RPMI8226 (cell line): ENCODE data around the gene LY6G6C.

Experiments used
- DNase-seq: peaks from one replicate; pipeline ENCODE4 v3.0.0-alpha.2; 2015

The LY6G6C gene, protein sequence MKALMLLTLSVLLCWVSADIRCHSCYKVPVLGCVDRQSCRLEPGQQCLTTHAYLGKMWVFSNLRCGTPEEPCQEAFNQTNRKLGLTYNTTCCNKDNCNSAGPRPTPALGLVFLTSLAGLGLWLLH

DNA sequence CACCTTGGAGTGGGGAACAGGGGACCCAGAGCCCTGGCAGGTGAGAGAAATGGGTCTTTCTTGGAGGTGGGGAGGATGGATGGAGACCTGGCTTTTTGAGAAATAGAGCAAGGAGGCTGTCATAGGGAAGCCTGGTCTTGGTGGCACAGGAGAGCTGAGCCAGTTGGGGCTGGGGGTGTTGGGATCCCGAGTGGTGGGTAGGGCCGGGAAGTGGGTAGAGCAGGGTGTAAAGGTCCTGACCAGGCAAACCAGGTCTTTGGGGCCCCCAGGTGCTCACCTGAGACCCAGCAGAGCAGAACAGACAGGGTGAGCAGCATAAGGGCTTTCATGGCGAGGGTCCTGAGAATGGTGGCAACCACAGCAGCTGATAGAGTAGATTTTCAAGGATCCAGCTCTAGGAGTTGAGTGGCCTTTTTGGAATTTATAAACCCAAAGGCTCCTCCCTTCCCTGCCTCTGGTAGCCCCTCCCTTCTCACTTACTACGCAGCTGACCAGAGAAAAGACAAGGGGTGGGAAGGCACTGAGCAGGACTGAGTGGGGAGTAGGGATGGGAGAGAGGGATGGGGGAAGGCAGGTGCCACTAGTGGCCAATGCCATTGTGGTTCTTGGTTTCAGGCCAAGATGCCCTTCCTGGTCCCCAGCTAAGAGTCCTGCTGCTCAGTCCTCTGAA is at the start of gene LY6G6C:
LY6G6C (minus strand) TSS at position 396 of the 670 bp plus-strand sequence; CDS start at position 329, 67 bp downstream.
- DNase-seq = no peak

DNA sequence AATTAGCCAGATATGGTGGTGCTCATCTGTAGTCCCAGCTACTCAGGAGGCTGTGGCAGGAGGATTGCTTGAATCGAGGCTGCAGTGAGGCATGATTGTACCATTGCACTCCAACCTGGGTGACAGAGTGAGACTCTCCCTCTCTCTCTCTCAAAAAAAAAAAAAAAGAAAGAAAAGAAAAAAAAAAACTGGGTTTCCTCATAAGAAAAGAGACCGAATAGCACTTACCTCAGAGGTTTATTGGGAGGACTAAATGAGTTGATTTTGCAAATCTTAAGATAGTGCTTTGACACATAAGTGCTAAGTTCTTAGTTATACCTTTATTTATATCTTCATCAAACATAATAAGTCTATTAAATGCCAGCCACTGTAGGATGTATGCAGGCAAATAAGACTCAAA is 49.3 kb upstream of the LY6G6C start:
- no peak for DNase-seq

GRCh38 chr6:31769684-31770371 is 48.3 kb upstream of the LY6G6C start:
- peak; percentile 84 for DNase-seq

DNA sequence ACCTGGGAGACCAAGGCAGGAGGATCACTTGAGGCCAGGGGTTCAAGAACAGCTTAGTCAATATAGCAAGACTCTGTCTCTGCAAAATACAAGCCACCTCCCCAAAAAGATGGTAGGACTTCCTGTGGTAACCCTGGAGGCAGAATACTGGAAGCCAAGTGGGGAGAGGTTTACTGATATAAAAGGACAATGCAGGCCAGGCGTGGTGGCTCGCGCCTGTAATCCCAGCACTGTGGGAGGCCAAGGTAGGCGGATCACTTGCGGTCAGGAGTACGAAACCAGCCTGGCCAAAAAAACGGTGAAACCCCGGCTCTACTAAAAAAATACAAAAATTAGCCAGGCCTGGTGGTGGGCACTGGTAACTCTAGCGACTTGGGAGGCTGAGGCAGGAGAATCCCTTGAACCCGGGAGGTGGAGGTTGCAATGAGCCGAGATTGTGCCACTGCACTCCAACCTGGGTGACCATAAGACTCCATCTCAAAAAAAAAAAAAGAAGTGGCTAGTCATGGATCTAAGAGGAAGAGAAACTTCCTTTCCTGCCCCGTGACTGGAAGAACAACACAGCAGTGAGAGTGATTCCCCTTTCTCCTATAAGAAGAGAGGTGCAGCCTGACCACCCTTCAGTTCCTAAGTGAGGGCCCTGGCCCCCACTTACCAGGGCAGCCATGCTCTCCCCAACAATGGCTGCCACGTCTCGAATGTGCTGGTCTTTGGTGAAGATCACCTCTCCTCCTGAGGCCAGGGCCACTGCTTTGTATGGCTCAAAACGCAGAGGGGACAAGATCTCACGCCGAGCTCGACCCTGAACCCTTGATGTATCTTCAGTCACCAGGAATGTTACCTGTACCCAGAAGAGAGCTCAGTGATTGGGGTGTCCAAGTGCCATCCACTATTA is 47.1 kb upstream of the LY6G6C start:
- DNase-seq = no peak

GRCh38 chr6:31767096-31767645 is 45.6 kb upstream of the LY6G6C start:
- no peak for DNase-seq

- no peak for DNase-seq
Observed at GRCh38 chr6:31765910-31766794, 44.6 kb upstream of the LY6G6C start.

GRCh38 chr6:31765559-31765909 is 44.0 kb upstream of the LY6G6C start:
- DNase-seq = no peak

GRCh38 chr6:31764198-31764597 is 42.7 kb upstream of the LY6G6C start:
- DNase-seq = no peak

DNA sequence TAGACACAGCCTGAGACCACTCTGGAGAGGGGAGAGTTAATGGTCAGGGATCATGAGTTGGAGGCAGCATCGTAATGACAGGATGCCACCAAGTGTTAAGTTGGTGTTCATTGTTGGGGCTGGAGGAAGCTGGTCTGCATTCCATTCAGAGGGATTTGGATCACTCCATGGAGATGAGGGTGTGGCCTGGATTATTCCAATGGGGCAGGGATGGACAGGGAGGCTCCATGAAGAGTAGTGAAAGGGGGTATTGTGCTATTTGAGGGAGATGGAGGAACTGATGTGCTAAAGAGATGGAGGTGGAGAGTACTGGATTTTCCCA is 42.0 kb upstream of the LY6G6C start:
- no peak for DNase-seq

DNA sequence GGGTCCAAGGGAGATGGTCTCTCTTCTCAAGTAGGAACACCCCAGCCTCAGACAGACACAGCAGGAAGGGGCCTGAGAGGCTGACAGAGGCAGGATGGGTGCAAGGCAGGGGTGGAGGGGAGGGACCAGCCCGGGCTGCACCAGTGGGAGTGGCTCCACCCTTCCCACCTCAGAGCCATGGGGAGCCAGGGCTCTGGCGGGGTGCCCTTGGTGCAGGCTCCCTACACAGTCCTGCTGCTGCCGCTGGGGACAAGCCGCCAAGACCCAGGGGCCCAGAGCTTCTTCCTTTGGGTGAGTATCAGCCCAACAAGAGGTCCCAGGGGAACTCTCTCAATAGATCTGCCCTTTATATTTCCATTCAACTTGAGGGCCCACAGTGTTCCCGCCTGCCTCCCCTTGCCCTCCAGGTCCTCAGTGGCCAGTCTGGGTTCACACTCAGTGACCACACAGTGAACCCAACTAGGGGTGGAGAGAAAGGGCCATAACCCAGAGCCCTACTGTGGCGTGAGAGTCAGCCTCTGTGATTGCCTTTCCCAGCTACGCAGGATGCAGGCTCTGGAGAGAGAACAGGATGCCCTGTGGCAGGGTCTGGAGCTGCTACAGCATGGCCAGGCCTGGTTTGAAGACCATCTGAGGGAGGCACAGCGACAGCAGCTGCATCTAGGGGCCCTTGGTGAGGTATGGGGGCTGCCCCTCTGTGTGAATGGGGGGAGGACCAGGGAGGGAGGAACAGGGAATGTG is 41.5 kb upstream of the LY6G6C start:
- DNase-seq = no peak

DNA sequence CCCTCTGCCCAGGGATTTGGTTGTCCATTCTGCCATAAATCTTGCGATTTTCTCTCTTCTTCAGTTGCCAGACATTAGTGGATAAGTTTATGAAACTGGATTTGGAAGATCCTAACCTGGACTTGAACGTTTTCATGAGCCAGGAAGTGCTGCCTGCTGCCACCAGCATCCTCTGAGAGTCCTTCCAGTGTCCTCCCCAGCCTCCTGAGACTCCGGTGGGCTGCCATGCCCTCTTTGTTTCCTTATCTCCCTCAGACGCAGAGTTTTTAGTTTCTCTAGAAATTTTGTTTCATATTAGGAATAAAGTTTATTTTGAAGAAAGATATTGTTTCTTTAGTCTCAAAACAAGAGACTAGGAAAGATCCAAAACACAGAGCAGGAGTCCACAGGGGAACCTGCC is 40.8 kb upstream of the LY6G6C start, which contains the start of gene SAPCD1:
SAPCD1 (plus strand) TSS at position 301 of the 400 bp plus-strand sequence. CDS start 399 bp downstream, outside the sequence.
- no peak for DNase-seq

DNA sequence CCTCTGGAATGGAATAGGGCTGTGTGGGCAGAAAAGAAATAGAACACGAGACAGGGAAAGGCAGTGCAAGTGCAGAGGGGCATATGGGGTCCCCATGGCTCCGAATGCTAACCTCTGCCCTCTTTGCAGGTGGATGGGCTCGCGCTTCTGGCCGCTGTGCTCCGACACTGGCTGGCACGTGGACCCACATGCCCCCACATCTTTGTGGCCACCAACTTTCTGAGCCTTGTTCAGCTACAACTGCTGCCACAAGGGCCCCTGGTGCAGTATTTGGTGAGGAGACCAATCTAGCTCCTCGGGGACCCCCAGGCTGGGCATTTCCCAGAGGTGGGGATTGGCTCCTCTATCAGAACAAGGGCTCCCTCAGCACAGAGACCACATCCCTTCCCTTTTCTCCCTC is 39.8 kb upstream of the LY6G6C start:
- no peak for DNase-seq

- no peak for DNase-seq
Observed at GRCh38 chr6:31760790-31761189, 39.2 kb upstream of the LY6G6C start.

DNA sequence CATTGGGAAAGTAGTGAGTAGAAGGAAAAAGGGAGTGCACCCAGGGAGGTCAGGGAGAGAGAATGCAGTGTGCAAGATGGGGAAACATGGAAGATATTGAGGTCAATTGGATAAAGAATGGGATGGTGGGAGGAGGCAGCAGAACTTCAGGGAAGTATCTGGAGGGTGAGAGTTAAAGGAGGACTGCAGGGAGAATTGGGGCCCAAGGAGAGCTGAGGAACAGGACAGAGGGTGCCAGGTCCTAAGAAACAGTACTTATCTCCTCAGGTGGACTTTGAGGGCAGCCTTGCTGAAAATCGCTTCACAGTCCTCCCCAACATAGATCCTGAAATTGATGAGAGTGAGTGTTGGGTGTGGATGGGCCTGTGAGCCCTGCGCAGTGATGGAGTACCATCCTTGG is 36.7 kb upstream of the LY6G6C start:
- no peak for DNase-seq

GRCh38 chr6:31752739-31753319 is 31.3 kb upstream of the LY6G6C start:
- no peak for DNase-seq

DNA sequence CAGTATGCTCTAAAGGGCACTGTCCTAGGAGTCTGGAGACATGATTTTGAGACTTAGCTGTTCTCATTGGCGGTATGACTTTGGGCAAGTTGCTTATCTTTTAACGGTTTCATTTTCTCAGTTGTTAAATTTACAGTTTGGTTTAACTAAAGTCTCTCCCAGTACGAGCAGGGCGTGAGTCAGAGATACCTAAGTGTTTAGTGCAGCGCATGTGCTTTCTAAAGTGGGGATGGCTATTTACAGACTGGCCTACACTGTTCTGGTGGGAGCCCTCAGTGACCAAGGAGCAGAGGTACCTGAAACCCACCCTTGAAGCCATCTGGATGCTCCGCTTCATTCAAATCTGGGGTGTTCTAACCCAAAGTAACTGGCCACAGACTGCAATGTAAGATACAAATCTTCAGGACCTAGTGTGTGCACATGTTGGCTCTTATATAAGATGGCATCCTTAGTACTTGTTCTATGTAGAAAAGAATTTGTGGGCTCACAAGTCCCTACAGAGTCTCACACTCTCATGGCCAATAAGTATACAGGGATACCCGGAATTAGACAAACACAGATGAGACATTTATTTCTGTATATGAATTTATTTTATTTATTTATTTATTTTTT is 29.0 kb upstream of the LY6G6C start:
- no peak for DNase-seq

GRCh38 chr6:31749301-31750036 is 27.9 kb upstream of the LY6G6C start:
- no peak for DNase-seq

DNA sequence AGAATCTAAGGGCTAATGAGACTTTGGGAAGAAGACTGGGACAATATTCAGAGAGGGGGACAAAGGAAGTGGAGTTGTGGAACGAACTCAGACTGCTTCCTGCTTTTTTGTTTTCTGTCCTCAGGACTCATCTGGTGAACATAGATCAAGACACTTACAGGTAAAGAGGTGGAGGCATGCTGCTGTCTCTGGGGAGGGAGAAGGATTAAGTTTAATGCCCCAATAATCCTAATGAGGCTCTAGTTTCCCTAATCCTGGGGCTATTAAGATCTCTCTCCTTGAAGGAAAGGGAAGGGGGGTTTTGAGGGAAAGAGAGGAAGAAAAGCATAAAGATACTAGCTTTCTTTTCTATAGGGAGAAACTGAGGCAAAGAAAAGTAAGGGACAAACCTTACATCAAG is 22.9 kb upstream of the LY6G6C start:
- DNase-seq = no peak

DNA sequence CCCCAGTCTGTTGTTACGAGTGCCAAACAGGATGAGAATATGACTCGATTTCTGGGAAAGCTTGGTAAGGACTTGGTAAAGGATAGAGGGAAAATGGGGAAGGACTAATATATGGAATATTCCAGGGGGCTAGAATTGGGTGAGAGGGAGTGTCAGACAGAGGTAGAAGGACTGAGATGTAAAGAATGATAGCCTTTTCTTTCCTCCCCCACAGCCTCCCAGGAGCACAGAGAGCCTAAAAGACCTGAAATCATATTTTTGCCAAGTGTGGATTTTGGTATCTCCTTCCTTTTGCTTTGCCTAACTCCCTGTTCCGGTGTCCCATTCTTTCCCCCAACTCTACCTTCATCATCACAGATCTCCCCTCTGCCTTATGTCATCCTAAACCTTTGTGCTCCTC is 21.3 kb upstream of the LY6G6C start:
- DNase-seq = no peak

DNA sequence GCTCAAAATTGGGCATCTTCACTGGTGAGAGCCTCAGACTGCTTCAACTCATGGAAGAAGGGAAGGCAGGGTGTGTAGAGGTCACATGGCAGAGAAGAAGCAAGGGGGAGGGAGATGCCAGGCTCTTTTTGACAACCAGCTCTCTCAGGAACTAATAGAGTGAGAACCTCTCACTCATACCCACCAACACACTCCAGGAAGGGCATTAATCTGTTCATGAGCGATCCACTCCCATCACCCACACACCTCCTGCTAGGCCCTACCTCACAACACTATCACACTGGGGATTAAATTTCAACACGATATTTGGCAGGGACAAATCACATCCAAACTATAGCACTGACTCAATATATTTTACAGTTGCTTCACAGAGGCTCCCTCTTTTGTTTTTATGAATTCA is 20.3 kb upstream of the LY6G6C start:
- DNase-seq = no peak
